Measurements from ENCODE around the gene HILPDA. TPM values are rescaled to one million over a fixed set of nuclear protein-coding genes. Genes with fewer than 3 reads are reported as not detected.
"Not testable (repeated sequence)": the region's sequence is repeated elsewhere in the genome, so short reads cannot be mapped to it uniquely, and the experiment has no call there.

HILPDA gene
- total RNA-seq, 1 experiment from 2014 or later, result 32.2 TPM

GRCh38 chr7:128452552-128452951 lies 3.1 kb upstream of the HILPDA start:
- Histone ChIP-seq H3K9ac (ENCODE audit: low read length) (no peak overlapping the region), H3K79me2 (ENCODE audit: low read length) (peaks cover 18% of the 10 kb centered on the region), H3K4me2 (ENCODE audit: low read depth, low read length, poor library complexity, severe bottlenecking) (no peak overlapping the region), H3K27ac (ENCODE audit: low read length) (no peak overlapping the region), H4K20me1 (ENCODE audit: insufficient read depth, low read depth, low read length) (no peaks in the 10 kb centered on the region), H3K4me3 (ENCODE audit: low read length) (no peak overlapping the region), H3K4me1 (ENCODE audit: low read length) (peaks cover 17% of the 10 kb centered on the region), H3K36me3 (ENCODE audit: insufficient read depth, low read length) (0 out of 2 replicates have a peak, but pooled peaks cover 2% of the 10 kb centered on the region), H3K9me2 (replicated peaks; ENCODE audit: insufficient read depth, low read length) (no peaks in the 10 kb centered on the region), H3K9me3 (ENCODE audit: low read length) (no peaks in the 10 kb centered on the region), H2AFZ (ENCODE audit: low read length) (no peak overlapping the region), H3K27me3 (ENCODE audit: low read length) (no peaks in the 10 kb centered on the region)
- DNase-seq, result no peak

GRCh38 chr7:128453836-128454804 lies 1.6 kb upstream of the HILPDA start:
- Histone ChIP-seq H3K27ac (ENCODE audit: low read length) (no peak overlapping the region), H3K4me3 (ENCODE audit: low read length) (no peak overlapping the region), H3K36me3 (ENCODE audit: insufficient read depth, low read length) (0 out of 2 replicates have a peak, but pooled peaks cover 8% of the 10 kb centered on the region), H3K4me2 (ENCODE audit: low read depth, low read length, poor library complexity, severe bottlenecking) (peak overlapping the region; percentile 96), H3K9me3 (ENCODE audit: low read length) (no peaks in the 10 kb centered on the region), H3K27me3 (ENCODE audit: low read length) (no peaks in the 10 kb centered on the region), H3K4me1 (ENCODE audit: low read length) (peaks cover 32% of the 10 kb centered on the region), H4K20me1 (ENCODE audit: insufficient read depth, low read depth, low read length) (no peaks in the 10 kb centered on the region), H2AFZ (ENCODE audit: low read length) (no peak overlapping the region), H3K79me2 (ENCODE audit: low read length) (peaks cover 33% of the 10 kb centered on the region), H3K9ac (ENCODE audit: low read length) (no peak overlapping the region; the same call in 1 of the 2 replicates), H3K9me2 (replicated peaks; ENCODE audit: insufficient read depth, low read length) (no peaks in the 10 kb centered on the region)
- no peak for DNase-seq

GRCh38 chr7:128454808-128455542 lies 703 bp upstream of the HILPDA start:
- no peaks in the 10 kb centered on the region for H3K9me2 ChIP-seq (replicated peaks; ENCODE audit: insufficient read depth, low read length)
- H3K4me3 ChIP-seq (ENCODE audit: low read length), result peak overlapping the region; percentile 65
- peak overlapping the region; percentile 77 for H3K9ac ChIP-seq (ENCODE audit: low read length)
- peak overlapping the region; percentile 68 for H2AFZ ChIP-seq (ENCODE audit: low read length)
- H4K20me1 ChIP-seq (ENCODE audit: insufficient read depth, low read depth, low read length), result no peaks in the 10 kb centered on the region
- peak overlapping the region; percentile 96 for H3K4me2 ChIP-seq (ENCODE audit: low read depth, low read length, poor library complexity, severe bottlenecking)
- H3K27ac ChIP-seq (ENCODE audit: low read length), result no peak overlapping the region
- no peaks in the 10 kb centered on the region for H3K27me3 ChIP-seq (ENCODE audit: low read length)
- H3K9me3 ChIP-seq (ENCODE audit: low read length), result no peaks in the 10 kb centered on the region
- peaks cover 42% of the 10 kb centered on the region for H3K79me2 ChIP-seq (ENCODE audit: low read length)
- 0 out of 2 replicates have a peak, but pooled peaks cover 8% of the 10 kb centered on the region for H3K36me3 ChIP-seq (ENCODE audit: insufficient read depth, low read length)
- peak; percentile 61 for DNase-seq
- H3K4me1 ChIP-seq (ENCODE audit: low read length), result peaks cover 39% of the 10 kb centered on the region

- Histone ChIP-seq H3K36me3 (ENCODE audit: insufficient read depth, low read length) (0 out of 2 replicates have a peak, but pooled peaks cover 8% of the 10 kb centered on the region), H3K9me2 (replicated peaks; ENCODE audit: insufficient read depth, low read length) (no peaks in the 10 kb centered on the region), H3K9me3 (ENCODE audit: low read length) (no peaks in the 10 kb centered on the region), H3K79me2 (ENCODE audit: low read length) (peaks cover 44% of the 10 kb centered on the region), H3K4me1 (ENCODE audit: low read length) (peaks cover 39% of the 10 kb centered on the region), H3K9ac (ENCODE audit: low read length) (peak overlapping the region; percentile 77), H4K20me1 (ENCODE audit: insufficient read depth, low read depth, low read length) (no peaks in the 10 kb centered on the region), H3K27me3 (ENCODE audit: low read length) (no peaks in the 10 kb centered on the region), H3K27ac (ENCODE audit: low read length) (peak overlapping the region; percentile 3), H2AFZ (ENCODE audit: low read length) (no peak overlapping the region), H3K4me2 (ENCODE audit: low read depth, low read length, poor library complexity, severe bottlenecking) (peak overlapping the region; percentile 96), H3K4me3 (ENCODE audit: low read length) (peak overlapping the region; percentile 65)
- DNase-seq, result peak; percentile 64
Observed at GRCh38 chr7:128456255-128456725, 612 bp downstream of the HILPDA start.

- not testable (repeated sequence) for H3K9me3 ChIP-seq (ENCODE audit: low read length); H4K20me1 ChIP-seq (ENCODE audit: insufficient read depth, low read depth, low read length); H2AFZ ChIP-seq (ENCODE audit: low read length); H3K9me2 ChIP-seq (replicated peaks; ENCODE audit: insufficient read depth, low read length); DNase-seq; H3K27me3 ChIP-seq (ENCODE audit: low read length); H3K36me3 ChIP-seq (ENCODE audit: insufficient read depth, low read length)
- Histone ChIP-seq H3K9ac (ENCODE audit: low read length) (peak overlapping the region; percentile 77), H3K4me3 (ENCODE audit: low read length) (peak overlapping the region; percentile 65; the same call in 1 of the 2 replicates), H3K4me2 (ENCODE audit: low read depth, low read length, poor library complexity, severe bottlenecking) (peak overlapping the region; percentile 96), H3K27ac (ENCODE audit: low read length) (peak overlapping the region; percentile 3), H3K79me2 (ENCODE audit: low read length) (peaks cover 54% of the 10 kb centered on the region), H3K4me1 (ENCODE audit: low read length) (peaks cover 39% of the 10 kb centered on the region)
Observed at GRCh38 chr7:128457385-128457784, 1.7 kb downstream of the HILPDA start.

- peak overlapping the region; percentile 96 for H3K4me2 ChIP-seq (ENCODE audit: low read depth, low read length, poor library complexity, severe bottlenecking)
- no peak overlapping the region for H3K4me3 ChIP-seq (ENCODE audit: low read length)
- no peak overlapping the region for H2AFZ ChIP-seq (ENCODE audit: low read length)
- H3K9me2 ChIP-seq (replicated peaks; ENCODE audit: insufficient read depth, low read length), result no peaks in the 10 kb centered on the region
- H3K27ac ChIP-seq (ENCODE audit: low read length), result peak overlapping the region; percentile 39; the same call in 1 of the 2 replicates
- H3K4me1 ChIP-seq (ENCODE audit: low read length), result peaks cover 39% of the 10 kb centered on the region
- H3K27me3 ChIP-seq (ENCODE audit: low read length), result no peaks in the 10 kb centered on the region
- H3K9ac ChIP-seq (ENCODE audit: low read length), result peak overlapping the region; percentile 20; the same call in 1 of the 2 replicates
- no peaks in the 10 kb centered on the region for H3K9me3 ChIP-seq (ENCODE audit: low read length)
- H4K20me1 ChIP-seq (ENCODE audit: insufficient read depth, low read depth, low read length), result no peaks in the 10 kb centered on the region
- peaks cover 10% of the 10 kb centered on the region; the same call in 1 of the 2 replicates for H3K36me3 ChIP-seq (ENCODE audit: insufficient read depth, low read length)
- H3K79me2 ChIP-seq (ENCODE audit: low read length), result peaks cover 58% of the 10 kb centered on the region
- DNase-seq, result no peak
Observed at GRCh38 chr7:128458956-128459355, 3.3 kb downstream of the HILPDA start.

- Histone ChIP-seq H3K4me1 (ENCODE audit: low read length) (peaks cover 39% of the 10 kb centered on the region), H3K4me2 (ENCODE audit: low read depth, low read length, poor library complexity, severe bottlenecking) (no peak overlapping the region), H3K9me2 (replicated peaks; ENCODE audit: insufficient read depth, low read length) (no peaks in the 10 kb centered on the region), H3K4me3 (ENCODE audit: low read length) (no peak overlapping the region), H3K79me2 (ENCODE audit: low read length) (peaks cover 58% of the 10 kb centered on the region), H3K9ac (ENCODE audit: low read length) (no peak overlapping the region), H3K9me3 (ENCODE audit: low read length) (no peaks in the 10 kb centered on the region), H3K27ac (ENCODE audit: low read length) (no peak overlapping the region), H2AFZ (ENCODE audit: low read length) (no peak overlapping the region), H3K36me3 (ENCODE audit: insufficient read depth, low read length) (peaks cover 10% of the 10 kb centered on the region; the same call in 1 of the 2 replicates), H3K27me3 (ENCODE audit: low read length) (no peaks in the 10 kb centered on the region), H4K20me1 (ENCODE audit: insufficient read depth, low read depth, low read length) (no peaks in the 10 kb centered on the region)
- peak; percentile 89 for DNase-seq
Observed at GRCh38 chr7:128459394-128459878, 3.8 kb downstream of the HILPDA start.
